Dermis microvascular lymphatic vessel endothelial cell (primary cell): ENCODE results near the gene ADAMTS2. TPM values are rescaled to one million over a fixed set of nuclear protein-coding genes. Genes with fewer than 3 reads are reported as not detected.

Experiments
- DNase-seq, 2 donors: peaks; one replicate each; pipeline versions ENCODE4 v3.0.0 to v3.0.0-alpha.2; 2010; ENCODE audit warnings: low read depth in 2 of 2
- total RNA-seq: library from RNA; depleted of rRNA; stranded (reverse); fragments of >200 nt; gene quantifications from 2 replicates; pipeline ENCODE4 v1.2.1, GENCODE V29; 2014

The ADAMTS2 gene
- total RNA-seq, 1 donor from 2014 or later: not detected

GRCh38 chr5:179343719-179344430, 1.4 kb downstream of the ADAMTS2 start:
- no peak for DNase-seq

DNA sequence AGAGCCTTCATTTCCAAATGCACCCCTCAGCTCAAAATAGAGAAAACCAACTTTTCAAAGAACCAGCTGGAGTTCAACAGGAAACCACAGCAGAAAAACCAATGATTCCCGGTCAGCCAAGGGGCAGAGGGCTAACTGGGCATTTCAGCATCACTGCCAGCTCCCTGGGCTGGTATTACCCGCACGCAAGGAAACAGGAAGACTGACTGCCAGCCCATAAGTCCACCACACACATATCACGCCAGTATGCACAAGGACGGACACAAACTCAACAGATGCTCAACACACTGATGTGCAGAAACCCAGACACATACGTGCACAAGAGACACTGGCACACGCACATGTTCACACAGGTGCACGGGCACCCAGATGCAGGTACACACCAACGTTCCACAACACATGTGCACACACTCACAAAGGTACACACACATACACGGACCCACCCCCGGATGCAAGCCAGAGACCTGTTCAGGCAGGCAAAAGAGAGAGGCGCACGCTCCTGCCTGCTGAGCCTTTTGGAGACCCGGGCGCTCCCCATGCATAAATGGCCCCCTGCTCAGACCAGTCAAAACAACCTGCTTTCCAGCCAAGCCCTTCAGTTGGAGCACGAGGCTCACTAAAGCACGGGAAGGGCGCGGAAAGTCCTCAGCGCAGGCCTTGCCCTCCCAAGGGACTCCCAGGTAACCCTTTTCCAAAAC, 2.1 kb downstream of the ADAMTS2 start:
- DNase-seq: no peak

DNA sequence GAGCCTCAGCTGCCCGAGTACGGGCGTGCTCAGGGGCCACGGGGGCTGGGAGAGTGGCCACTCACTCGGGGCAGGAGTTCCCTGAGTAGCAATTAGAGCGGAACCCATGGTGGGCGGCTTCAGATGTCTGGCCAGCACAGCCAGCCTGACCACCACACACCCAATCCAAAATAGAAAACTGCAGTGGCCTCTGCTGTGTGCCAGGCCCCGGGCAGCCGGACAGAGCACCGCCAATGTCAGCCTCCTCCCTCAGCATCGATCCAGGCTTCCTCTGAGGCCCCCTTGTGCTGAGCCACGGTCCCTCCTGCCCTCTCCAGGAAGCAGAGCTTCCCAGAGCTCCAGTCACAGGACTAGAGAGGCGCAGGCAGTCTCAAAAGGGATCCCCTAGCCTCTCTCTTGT, 2.7 kb downstream of the ADAMTS2 start:
- no peak for DNase-seq

DNA sequence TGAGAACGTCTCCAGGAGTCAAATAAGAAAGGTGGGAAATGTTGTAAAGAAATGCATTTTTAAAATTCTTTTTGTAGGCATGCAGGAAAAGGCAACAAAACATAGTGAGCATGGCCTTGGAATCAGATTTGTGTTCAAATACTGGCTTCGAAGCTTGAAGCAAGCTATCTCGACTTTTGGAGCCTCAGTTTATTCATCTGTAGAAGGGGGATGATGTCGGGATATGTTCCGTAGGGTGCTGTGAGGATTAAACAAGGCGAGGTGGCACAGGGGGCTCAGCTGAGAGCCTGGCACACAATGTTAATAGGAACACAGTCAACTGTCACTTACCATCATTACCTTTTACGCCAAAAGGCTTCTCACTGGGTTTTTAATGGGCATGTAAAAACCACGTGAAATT, 4.8 kb downstream of the ADAMTS2 start:
- no peak for DNase-seq

GRCh38 chr5:179339996-179340395, 5.3 kb downstream of the ADAMTS2 start:
- DNase-seq: no peak

- DNase-seq: no peak
Measured at GRCh38 chr5:179339081-179339480, 6.2 kb downstream of the ADAMTS2 start.

DNA sequence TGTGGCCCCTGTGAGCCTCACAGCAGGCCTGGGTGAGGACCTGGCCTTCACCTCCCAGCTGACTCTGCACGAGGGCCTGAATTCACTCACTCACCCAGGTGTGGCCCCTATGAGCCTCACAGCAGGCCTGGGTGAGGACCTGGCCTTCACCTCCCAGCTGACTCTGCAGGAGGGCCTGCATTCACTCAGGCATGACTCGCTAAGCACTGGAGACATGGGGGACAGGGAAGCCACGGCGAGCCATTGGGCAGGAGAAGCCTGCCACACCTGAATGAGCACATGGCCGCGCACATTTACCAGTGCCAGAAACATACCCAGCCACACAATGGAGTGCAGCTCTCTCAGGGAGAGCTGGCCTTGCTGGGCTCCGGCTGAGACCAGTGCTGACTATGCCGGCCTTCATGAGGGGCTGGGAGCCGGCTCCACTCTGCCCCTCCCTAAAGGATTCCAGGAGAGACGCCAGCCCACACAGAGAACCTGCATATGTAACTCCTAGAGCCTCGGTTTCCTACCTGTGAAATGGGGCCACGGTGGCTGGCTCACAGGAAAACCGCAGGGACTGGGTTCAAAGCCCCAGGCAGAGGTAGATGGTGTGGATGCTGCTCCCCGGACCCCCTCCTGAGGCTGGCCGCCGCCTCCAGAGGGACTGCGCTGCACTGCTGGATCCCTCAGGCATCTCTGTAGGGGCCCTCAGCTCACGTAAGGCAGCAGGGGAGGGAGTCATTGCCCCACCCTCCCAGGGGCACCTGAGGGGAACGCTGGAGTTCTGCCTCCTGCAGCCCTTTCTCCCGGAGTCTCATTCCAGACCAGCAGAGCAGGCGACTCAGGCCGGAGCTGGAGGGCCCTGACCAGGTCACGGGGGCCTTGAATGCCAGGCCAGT, 7.2 kb downstream of the ADAMTS2 start:
- no peak for DNase-seq

DNA sequence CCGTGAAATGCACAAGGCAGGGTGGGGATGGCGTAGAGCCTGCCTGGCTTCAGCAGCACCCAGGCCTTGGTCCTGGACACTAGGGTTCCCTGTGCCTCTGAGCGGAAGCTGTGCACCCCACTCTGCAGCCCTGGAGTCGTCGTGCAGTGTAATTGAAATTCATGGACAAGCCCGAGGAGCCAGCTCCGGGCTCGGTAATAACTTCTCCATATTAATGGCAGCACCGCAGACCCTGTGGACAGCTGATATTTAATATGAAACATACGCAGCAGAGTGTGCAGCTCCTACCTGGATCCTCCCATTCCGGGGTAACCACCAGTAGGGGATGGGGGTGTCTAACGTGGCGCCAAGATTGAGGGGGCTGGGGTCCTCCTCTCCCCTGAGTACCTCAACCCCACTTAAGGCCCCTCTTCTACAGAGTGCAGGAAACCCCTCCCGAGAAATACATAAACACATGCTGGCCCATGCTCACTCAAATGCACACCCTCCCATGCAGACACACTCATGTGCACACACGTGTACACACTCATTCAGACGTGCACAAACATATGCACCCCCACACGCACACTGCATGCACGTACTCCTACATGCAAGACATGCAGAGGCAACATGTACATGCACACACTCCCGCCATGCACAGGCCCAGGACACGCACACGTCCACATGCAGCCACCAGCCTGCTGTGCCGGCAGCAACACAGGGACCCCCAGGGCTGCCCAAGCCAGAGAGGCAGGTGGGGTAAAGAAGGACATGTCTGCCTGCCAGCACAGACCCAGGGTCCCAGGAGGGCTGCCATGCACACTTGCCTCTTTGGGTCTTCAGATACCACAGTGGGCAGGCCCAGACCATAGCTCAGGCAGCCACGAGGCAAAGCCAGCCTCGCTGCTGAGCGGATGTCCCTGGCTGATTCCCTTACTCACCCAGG, 8.1 kb downstream of the ADAMTS2 start:
- DNase-seq: no peak

DNA sequence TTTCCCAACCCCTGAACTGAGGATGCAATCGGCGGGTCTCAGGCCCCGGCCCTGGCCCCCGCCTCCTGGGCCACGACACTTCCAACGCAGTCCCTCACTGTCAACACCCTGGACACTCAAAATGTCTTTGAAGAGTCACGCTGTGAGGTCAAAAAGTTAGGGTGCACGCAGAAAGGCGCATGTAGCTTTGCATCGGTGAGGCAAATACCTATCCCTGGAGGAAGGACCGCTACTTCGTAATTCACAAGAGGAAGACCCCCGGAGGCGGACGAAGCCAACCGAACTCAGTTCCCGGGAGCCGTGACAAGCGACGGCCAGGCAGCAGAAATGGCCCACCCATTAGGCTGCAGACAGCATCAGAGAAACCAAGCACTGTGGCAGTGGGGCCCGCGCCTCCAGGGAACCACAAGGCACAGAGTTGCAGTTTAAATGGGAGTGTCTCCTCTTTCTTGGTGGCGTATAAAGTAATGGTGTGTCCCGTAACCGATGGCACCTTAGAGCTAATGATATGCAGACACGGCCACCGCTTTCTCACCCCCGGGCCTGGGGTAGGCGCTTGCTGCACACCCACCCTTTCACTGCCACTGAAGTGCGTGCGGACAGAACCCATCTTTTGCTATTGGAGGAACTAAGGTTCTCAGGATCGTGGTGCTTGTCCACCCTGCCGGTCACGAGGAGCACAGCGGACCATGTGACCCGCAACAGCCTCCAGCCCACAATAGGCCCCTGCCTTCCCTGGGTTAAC, 9.0 kb downstream of the ADAMTS2 start:
- no peak for DNase-seq

DNA sequence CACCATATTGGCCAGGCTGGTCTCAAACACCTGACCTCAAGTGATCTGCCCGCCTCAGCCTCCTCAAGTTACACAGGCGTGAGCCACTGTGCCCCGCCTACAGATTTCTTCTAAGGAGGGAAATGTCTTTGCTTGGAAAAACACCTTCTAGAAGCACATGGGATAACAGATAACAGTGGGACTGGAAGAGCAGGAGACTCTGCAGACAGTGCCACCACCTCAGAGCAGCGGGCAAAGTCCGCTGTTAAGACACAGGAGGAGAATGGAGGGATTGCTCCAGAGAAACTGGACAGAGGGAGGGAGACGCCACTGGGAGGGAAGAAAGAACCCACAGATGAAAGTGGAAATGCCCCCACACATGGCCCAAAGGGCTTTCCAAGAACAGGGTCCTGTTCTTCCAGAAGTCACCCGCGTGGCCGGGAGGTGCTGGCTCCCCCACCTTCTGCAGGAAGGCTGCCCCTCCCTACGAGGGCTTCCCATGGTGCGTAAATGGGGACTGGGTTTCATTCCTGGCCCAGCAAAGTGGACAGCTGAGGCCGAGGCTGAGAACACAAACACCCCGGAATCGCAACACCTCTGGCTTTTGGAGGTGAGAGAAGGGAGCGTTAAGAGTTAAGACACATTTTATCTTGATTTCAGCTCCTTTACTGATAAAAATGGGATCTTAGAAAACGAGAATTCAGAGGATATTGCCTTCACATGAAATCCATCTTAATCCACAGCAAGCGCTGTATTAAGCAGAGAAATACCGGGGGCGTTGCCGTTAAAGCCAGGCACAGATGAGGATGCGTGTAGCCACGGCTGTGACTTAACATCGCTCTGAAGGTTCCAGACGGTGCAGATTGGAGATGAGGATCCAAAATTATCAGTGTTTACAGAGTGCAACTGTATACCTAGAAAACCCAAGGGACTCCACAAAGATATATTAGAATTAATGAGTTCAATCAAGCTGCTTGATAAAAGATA, 11.2 kb downstream of the ADAMTS2 start:
- DNase-seq: no peak

DNA sequence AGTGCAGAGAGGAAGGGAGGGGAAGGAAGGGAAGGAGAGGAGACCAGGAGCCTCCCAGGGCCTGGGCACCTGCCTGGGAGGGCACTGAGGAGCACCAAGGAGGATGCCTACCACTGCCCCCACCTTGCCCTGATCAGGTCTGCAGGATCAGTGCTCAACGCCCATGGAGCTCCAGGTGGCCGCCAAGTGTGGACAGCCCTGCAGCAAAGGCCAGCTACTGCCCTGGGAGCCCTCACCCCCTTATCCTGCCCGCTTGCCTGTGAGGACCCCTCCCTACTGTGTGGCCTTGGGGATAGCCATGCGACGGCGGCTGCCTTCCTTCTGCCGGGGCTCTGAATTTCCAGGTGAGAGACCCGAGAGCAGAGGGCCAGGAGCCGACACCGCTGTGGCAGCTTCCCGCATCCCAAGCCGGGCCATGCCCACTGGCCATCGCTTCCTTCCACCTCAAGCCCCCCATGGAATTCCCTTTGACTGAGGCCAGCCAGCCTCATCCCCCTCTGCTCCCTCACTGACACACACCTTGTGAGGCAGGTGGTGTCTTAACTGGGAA, 12.4 kb downstream of the ADAMTS2 start:
- no peak for DNase-seq

GRCh38 chr5:179331591-179332375, 13.5 kb downstream of the ADAMTS2 start:
- DNase-seq: no peak

DNA sequence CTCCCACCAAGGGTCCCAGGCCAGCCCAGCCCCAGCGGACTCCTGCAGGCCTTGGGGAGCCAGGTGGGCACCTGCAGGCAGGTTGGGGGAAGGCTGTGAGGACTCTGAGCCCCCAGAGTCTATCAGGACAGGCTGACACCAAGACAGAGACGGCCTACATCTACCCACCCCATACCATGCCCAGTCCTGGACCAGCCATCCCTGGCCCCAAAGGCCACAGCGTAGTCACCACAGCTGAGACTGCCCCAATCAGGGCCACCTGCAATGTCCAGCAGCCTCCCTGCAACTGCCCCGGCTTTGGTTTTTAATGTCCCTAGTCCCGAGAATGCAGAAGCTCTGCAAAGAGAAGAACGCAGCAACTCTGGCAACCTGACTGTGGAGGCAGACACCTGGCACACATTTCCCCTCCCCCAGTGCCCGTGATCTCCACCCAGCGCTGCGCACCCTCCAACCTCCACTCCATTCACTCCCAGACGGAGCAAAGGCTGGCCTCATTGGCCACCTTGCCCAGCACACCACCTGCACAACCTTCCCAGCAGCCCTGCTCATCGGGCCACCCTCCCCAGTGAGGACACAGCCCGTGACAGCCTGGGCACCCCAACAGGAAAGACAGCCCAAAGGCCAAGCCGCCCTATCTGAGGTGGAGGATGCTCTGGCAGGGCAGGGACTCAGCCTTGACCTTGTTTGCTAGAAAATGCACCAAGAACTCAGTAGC, 14.9 kb downstream of the ADAMTS2 start:
- DNase-seq: no peak

DNA sequence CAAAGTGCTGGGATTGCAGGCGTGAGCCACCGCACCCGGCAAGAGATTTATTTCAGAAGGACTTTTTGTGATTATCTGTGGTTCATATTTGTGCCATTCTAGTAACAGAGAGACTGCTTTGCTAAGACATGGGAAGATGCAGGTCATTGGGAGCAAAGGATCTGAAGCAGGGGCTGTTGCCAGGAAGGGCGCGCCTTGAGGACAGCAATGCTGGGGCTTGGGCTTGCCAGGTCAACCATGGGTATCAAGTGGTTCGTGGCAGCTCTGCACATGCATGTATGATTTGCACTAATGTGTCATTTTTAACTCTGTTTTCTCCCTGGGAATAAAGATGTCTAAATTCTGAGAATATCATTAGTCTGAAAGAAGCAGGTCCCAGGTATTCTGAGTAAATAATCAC, 17.0 kb downstream of the ADAMTS2 start:
- DNase-seq: no peak

- no peak for DNase-seq
Measured at GRCh38 chr5:179327021-179327735, 18.1 kb downstream of the ADAMTS2 start.

DNA sequence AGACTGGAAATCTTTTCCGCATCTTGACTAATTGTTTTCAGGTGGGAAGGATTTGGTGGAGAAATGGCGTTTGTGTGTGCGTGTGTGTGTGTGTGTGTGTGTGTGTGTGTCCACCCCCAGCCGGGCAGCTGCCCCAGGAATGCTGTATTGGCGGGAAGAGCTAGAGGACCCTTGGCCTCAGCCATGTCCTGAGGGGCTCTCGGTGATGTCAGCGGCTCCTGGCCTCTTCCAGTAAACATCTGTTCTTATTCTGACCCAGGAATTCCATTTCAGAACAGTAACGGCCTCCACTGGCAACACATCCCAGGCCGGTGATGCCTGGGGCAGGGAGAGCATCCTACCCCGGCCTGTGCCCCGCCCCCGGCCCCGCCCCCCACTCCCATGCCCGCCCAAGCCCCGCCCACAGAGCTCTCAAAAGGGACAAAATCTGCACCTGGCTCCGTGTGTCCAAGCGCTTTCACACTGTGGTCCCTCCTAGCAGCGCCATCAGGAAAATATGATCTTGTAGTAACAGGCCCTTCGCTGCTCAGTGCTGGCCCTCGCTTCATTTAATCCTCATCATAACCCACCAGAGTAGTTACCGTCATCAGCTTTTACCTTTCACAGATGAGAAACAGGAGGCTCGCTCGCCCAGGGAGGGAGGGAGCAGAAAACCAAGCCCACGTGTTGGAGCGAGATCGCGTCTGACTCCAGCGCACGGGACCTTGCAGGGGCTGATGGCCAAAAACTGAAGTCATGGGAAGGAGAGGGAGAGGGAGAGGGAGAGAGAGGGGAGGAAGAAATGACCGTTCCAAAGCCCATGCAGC, 18.9 kb downstream of the ADAMTS2 start:
- DNase-seq: no peak
